ENCODE measurements around the gene STAG1. TPM values are rescaled to one million over a fixed set of nuclear protein-coding genes. Genes with fewer than 3 reads are reported as not detected.
"Not testable (repeated sequence)": the region's sequence is repeated elsewhere in the genome, so short reads cannot be mapped to it uniquely, and the experiment has no call there.

STAG1 gene
- total RNA-seq, 1 donor from 2014 or later: 53.9 TPM

DNA sequence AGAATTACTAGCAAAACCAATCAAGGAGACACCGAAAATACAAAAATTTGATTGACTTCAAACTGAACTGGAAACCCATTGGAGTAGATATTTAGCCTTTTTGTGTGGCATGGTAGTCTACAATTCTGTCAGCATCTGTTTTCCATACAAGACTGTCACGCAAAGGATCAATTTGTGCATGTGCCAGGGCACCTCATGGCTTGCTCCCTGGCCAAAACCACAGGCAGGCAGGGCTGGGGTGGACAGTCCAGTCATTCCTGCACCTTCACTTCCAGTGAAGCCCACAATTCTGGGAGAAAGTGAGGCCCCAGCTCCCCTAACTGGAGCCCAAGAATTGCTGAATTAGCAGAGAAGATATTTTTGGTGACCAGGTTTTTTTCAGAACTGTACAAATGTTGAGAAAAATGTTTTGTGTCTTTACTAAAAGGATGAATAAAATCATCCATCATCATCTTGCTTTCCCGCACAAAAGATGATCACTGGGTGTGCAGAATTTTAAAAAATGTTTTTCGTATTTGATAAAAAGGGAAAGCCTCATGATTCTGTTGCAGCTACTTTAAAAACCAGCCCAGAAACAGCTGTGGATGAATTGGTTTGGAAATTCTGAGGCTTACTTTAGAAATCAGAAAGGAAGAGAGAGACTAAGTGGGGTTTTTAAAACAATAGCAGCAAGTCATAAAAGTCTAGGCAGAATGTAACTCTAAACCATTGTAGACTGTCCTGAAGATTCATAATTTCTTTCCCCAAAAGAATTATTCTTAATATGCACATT, 415.7 kb downstream of the STAG1 start:
- no peak for DNase-seq (ENCODE audit: extremely low spot score, unreplicated experiment)
- H3K27me3 Mint-ChIP-seq (ENCODE audit: unreplicated experiment): no peaks in the 10 kb centered on the region
- H3K27ac Mint-ChIP-seq (ENCODE audit: unreplicated experiment): no peak overlapping the region
- peaks cover 62% of the 10 kb centered on the region for H3K36me3 Mint-ChIP-seq (ENCODE audit: unreplicated experiment)
- H3K4me3 Mint-ChIP-seq (ENCODE audit: unreplicated experiment): no peak overlapping the region
- TF ChIP-seq, protein P1, sequence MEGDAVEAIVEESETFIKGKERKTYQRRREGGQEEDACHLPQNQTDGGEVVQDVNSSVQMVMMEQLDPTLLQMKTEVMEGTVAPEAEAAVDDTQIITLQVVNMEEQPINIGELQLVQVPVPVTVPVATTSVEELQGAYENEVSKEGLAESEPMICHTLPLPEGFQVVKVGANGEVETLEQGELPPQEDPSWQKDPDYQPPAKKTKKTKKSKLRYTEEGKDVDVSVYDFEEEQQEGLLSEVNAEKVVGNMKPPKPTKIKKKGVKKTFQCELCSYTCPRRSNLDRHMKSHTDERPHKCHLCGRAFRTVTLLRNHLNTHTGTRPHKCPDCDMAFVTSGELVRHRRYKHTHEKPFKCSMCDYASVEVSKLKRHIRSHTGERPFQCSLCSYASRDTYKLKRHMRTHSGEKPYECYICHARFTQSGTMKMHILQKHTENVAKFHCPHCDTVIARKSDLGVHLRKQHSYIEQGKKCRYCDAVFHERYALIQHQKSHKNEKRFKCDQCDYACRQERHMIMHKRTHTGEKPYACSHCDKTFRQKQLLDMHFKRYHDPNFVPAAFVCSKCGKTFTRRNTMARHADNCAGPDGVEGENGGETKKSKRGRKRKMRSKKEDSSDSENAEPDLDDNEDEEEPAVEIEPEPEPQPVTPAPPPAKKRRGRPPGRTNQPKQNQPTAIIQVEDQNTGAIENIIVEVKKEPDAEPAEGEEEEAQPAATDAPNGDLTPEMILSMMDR (IDR thresholded peaks at IDR 0.05): no peak
- H3K4me1 Mint-ChIP-seq (ENCODE audit: unreplicated experiment): peaks cover 16% of the 10 kb centered on the region
- no peaks in the 10 kb centered on the region for H3K9me3 Mint-ChIP-seq (ENCODE audit: unreplicated experiment)

DNA sequence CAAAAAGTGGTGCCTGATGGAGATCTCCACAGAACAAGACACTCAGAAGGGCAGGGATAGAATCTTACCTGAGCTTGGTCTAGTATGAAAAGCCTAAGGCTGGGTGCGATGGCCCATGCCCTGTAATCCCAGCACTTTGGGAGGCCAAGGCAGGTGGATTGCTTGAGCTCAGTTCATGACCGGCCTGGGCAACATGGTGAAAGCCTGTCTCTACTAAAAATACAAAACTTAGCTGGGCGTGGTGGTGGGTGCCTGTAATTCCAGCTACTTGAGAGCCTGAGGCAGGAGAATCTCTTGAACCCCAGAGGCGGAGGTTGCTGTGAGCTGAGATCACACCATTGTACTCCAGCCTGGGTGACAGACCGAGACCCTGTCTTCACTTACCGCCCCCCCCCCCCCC, 417.5 kb downstream of the STAG1 start:
- H3K27me3 Mint-ChIP-seq (ENCODE audit: unreplicated experiment); H3K27ac Mint-ChIP-seq (ENCODE audit: unreplicated experiment); H3K9me3 Mint-ChIP-seq (ENCODE audit: unreplicated experiment); H3K4me3 Mint-ChIP-seq (ENCODE audit: unreplicated experiment); DNase-seq (ENCODE audit: extremely low spot score, unreplicated experiment): not testable (repeated sequence)
- Mint-ChIP-seq H3K36me3 (ENCODE audit: unreplicated experiment) (peaks cover 48% of the 10 kb centered on the region), H3K4me1 (ENCODE audit: unreplicated experiment) (peaks cover 16% of the 10 kb centered on the region)

DNA sequence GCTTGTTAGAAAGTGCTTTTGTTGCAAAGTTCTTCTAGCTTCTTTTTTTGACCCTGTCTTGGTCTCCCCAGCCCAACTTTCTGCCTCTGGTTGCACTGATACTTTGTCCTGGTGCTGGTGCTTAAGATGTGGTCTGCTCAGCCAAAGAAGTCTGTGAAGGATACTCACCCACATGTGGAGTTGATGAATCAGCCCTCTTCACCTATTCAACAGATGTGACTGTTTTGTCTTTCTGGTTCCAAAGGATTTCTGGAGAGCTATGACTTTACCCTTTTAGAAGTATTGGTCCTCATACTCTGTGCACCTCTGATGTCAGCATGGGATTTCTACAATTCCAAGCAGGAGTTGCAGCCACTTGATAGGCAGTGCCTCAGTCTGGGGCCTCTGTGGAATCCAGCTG, 418.0 kb downstream of the STAG1 start:
- Mint-ChIP-seq H3K36me3 (ENCODE audit: unreplicated experiment) (peaks cover 50% of the 10 kb centered on the region), H3K27me3 (ENCODE audit: unreplicated experiment) (no peaks in the 10 kb centered on the region), H3K4me1 (ENCODE audit: unreplicated experiment) (peaks cover 16% of the 10 kb centered on the region), H3K27ac (ENCODE audit: unreplicated experiment) (no peak overlapping the region), H3K9me3 (ENCODE audit: unreplicated experiment) (no peaks in the 10 kb centered on the region), H3K4me3 (ENCODE audit: unreplicated experiment) (no peak overlapping the region)
- DNase-seq (ENCODE audit: extremely low spot score, unreplicated experiment): no peak
- TF ChIP-seq, protein P1 (IDR thresholded peaks at IDR 0.05): no peak

DNA sequence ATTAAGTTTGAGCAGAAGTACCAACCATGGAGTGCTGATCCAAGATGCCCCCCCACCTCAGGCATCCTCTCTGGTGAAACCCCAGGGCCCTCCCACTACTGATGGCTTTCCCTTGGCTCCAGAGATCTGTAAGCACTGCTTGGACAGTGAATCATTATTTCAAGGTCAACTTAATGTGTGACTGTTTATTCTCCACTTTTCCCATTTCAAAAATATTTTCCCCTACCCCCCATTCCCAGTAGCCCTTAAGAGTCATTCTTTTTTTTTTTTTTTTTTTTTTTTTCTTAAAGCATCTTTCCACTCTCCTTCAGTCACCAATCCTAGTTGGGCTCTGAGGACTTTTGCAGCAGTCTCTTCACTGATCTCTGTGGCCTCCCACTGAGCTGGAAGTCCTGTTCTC, 419.4 kb downstream of the STAG1 start:
- H3K4me3 Mint-ChIP-seq (ENCODE audit: unreplicated experiment): no peak overlapping the region
- H3K27ac Mint-ChIP-seq (ENCODE audit: unreplicated experiment): peak overlapping the region; percentile 46
- peaks cover 49% of the 10 kb centered on the region for H3K36me3 Mint-ChIP-seq (ENCODE audit: unreplicated experiment)
- DNase-seq (ENCODE audit: extremely low spot score, unreplicated experiment): no peak
- H3K9me3 Mint-ChIP-seq (ENCODE audit: unreplicated experiment): no peaks in the 10 kb centered on the region
- peaks cover 16% of the 10 kb centered on the region for H3K4me1 Mint-ChIP-seq (ENCODE audit: unreplicated experiment)
- H3K27me3 Mint-ChIP-seq (ENCODE audit: unreplicated experiment): no peaks in the 10 kb centered on the region
- TF ChIP-seq, protein P1 (IDR thresholded peaks at IDR 0.05): no peak

DNA sequence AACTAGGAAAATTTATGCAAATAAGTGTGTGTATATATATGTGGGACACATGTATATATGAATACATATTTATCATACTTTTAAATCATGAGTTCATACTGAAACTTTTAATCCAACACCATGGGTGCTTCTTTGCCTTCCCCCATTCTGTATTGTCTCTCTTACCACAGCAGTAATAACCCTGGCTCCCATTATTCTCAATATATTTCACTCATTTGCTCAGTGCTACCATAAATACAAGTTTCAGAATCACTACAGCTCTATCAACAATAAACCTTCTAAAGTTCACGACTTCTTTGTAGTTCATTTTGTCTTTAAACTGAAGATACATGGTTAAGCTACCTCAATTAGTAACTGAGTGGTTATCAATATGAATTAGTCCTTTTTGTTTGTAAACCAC, 419.9 kb downstream of the STAG1 start:
- H3K27ac Mint-ChIP-seq (ENCODE audit: unreplicated experiment): no peak overlapping the region
- no peaks in the 10 kb centered on the region for H3K27me3 Mint-ChIP-seq (ENCODE audit: unreplicated experiment)
- no peaks in the 10 kb centered on the region for H3K9me3 Mint-ChIP-seq (ENCODE audit: unreplicated experiment)
- H3K4me1 Mint-ChIP-seq (ENCODE audit: unreplicated experiment): peaks cover 16% of the 10 kb centered on the region
- TF ChIP-seq, protein P1 (IDR thresholded peaks at IDR 0.05): no peak
- H3K4me3 Mint-ChIP-seq (ENCODE audit: unreplicated experiment): no peak overlapping the region
- peaks cover 44% of the 10 kb centered on the region for H3K36me3 Mint-ChIP-seq (ENCODE audit: unreplicated experiment)
- DNase-seq (ENCODE audit: extremely low spot score, unreplicated experiment): no peak
